Measurements from ENCODE around the gene ZNF717. TPM values are rescaled to one million over a fixed set of nuclear protein-coding genes. Genes with fewer than 3 reads are reported as not detected.

The ZNF717 gene
- total RNA-seq, 4 donors from 2014 or later: 5.8 to 15.9 (median 10.0) TPM

- no peak for TF ChIP-seq CTCF (IDR thresholded peaks at IDR 0.05)
- DNase-seq (ENCODE audit: low spot score): no peak
- ATAC-seq (ENCODE audit: low FRiP score): no peak
Observed at GRCh38 chr3:75768303-75769017, 16.9 kb downstream of the ZNF717 start.

- TF ChIP-seq CTCF (IDR thresholded peaks at IDR 0.05): no peak
- DNase-seq (ENCODE audit: low spot score) (no peak), ATAC-seq (ENCODE audit: low FRiP score) (no peak)
Observed at GRCh38 chr3:75737831-75738493, 47.4 kb downstream of the ZNF717 start.

- no peak for DNase-seq (ENCODE audit: low spot score)
- TF ChIP-seq CTCF (IDR thresholded peaks at IDR 0.05): no peak
- no peak for ATAC-seq (ENCODE audit: low FRiP score)
Observed at GRCh38 chr3:75727985-75728384, 57.4 kb downstream of the ZNF717 start.

GRCh38 chr3:75692061-75692460 is 93.3 kb downstream of the ZNF717 start:
- TF ChIP-seq CTCF (IDR thresholded peaks at IDR 0.05): no peak
- ATAC-seq (ENCODE audit: low FRiP score) (no peak), DNase-seq (ENCODE audit: low spot score) (no peak)

GRCh38 chr3:75687323-75687722 is 98.0 kb downstream of the ZNF717 start:
- ATAC-seq (ENCODE audit: low FRiP score): no peak
- TF ChIP-seq CTCF (IDR thresholded peaks at IDR 0.05): no peak
- no peak for DNase-seq (ENCODE audit: low spot score)

Small RNAs within 50 kb of the gene (small RNA-seq; reads per million reads assigned to genes)
- gene MIR4273: not detected

Other genes with a start within 250 kb of the ZNF717 start
- gene FRG2C, start 121.2 kb downstream of the ZNF717 start, total RNA-seq: not detected

Measured in omental fat pad (tissue), 4 donors.